Measurements from ENCODE around the gene RAB43. TPM values are rescaled to one million over a fixed set of nuclear protein-coding genes. Genes with fewer than 3 reads are reported as not detected.

RAB43 gene
- total RNA-seq, 4 donors from 2014 or later, result 6.3 to 16.4 (median 9.9) TPM

DNA sequence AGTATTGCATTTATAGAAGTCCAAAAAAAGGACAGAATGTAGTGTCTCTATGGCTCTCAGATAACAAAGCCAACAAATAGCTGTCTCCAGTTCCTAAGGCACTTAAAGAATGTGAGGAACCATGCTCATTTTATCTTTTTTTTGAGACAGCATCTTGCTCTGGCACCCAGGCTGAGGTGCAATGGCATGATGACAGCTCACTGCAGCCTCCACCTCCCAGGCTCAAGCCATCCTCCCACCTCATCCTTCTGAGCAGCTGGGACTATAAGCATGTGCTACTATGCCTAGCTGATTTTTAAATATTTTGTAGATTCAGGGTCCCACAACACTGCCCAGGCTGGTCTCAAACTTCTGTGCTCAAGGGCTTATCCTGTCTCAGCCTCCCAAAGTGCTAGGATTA is 23.2 kb upstream of the RAB43 start:
- no peak for TF ChIP-seq CTCF (IDR thresholded peaks at IDR 0.05; ENCODE audit: low read depth)

DNA sequence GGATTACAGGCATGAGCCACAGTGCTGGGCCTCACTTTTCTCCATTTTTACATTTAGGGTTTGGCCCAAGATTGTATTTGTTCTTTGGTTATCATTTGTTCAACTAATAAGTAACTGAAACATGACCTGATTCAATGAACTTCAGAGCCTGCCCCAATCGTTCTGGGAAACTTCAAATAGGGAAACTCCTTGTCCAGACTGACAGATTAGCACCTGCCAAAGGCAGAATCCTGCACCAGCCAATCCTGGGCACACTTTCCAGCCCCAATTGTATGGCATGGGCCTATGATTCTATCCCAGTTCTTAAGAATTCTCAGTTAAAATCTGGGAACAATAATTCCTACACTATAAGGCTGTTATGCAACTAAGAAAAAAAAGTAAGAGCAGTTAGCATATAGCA is 18.3 kb upstream of the RAB43 start:
- no peak for TF ChIP-seq CTCF (IDR thresholded peaks at IDR 0.05; ENCODE audit: low read depth)

DNA sequence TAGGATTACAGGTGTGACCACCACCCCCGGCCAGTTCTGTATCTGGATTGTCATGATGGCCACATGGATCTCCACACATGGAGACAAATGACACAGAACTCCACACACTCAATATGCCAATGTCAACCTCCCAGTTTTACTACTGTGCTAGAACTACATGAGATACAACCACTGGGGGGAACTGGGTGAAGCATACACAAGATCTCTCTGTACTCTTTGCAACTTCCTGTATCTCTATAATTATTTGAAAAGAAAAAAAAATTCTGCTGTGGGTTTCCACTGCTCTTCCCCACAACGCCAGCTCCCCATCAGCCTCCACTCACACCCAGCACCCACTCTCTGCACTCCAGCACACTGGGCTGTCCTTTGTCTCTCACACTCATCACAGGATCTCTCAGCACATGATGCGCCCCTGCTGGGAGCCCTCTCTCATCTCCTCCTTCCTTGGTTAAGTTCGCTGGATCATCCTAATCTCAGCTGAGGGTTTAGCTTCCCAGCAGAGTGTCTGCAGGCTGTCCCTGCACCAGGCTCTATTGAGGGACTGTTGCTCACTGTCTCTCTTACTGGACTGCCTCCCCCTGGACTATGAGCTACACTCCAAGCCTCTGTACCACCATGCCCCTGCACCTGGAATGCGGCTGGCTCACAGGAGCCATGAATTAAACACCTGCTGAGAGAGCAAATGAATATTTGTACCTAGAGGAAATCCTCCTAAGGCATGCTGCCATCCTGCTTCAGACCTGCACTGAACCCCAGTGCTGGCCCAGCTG is 10.7 kb upstream of the RAB43 start:
- no peak for TF ChIP-seq CTCF (IDR thresholded peaks at IDR 0.05; ENCODE audit: low read depth)

DNA sequence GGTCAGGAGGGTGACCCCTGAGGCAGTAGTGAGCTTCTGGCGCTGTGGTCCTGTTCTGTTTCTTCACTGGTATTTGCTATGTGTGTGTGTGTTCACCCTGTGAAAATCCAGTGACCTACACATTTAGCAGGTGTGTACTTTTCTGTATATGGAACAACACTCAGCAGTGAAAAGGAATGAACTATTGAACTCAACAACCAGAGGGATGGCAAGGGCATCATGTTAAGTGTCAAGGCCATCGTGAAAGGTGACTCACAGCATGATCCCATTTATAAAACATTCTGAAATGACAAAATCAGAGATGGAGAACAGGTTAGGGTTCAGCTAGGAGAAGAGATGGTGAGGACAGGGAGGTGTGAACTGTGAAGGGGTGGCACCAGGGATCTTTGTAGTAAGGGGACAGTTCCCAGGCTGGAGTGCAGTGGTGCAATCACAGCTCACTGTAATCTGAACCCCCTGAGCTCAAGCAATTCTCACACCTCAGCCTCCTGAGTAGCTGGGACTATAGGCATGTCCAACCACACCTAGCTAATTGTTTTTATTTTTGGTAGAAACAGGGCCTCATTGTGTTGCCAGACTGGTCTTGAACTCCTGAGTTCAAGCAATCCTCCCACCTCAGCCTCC is 10.0 kb upstream of the RAB43 start:
- no peak for TF ChIP-seq CTCF (IDR thresholded peaks at IDR 0.05; ENCODE audit: low read depth)

DNA sequence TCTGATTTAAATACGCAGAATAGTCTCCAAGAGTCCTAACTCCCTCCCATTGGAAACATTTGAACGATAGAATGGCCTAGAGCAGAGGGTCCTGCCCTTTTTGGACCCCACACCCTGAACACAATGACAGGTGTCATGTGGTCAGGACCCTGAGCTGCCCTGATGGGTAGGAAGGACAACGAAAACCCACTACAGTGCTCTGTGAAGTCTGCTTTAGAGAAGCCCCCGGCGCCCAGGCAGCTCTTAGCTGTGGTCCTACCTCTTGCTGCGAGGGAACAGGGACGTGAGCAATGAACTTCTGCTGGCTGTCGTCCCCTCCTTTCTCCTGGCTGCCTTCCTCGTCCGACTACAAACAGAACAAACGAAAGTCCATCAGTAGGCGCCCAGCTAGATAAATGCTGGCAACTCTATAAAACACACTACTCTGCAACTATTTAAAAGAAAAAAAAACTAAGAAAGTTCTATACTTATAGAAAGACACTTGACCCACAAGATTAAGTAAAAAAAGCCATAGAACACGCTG is 8.7 kb upstream of the RAB43 start:
- TF ChIP-seq CTCF (IDR thresholded peaks at IDR 0.05; ENCODE audit: low read depth), result no peak

- no peak for TF ChIP-seq CTCF (IDR thresholded peaks at IDR 0.05; ENCODE audit: low read depth)
Observed at GRCh38 chr3:129128357-129129155, 7.0 kb upstream of the RAB43 start.
